Measurements from ENCODE around the gene MAPK6. TPM values are rescaled to one million over a fixed set of nuclear protein-coding genes. Genes with fewer than 3 reads are reported as not detected.
"Not testable (repeated sequence)": the region's sequence is repeated elsewhere in the genome, so short reads cannot be mapped to it uniquely, and the experiment has no call there.

Gene MAPK6
- total RNA-seq, 1 donor from 2014 or later = 77.8 TPM

DNA sequence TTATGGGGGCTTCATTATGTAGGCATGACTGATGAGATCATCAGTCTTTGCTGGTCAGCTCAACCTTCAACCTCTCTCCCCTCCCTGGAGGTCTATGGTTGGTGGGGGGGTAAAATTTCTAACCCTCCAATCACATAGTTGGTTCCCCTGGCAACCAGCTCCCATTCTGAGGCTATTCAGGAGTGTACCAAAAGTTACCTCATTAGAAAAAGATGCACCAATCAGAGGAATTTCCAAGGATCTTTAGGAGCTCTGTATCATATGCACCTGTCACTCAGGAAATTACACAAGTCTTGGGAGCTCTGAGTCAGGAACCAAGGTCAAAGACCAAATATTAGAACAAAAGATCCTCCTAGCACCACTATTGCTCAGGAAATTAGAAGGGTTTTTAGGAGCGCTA is 26.1 kb upstream of the MAPK6 start:
- TF ChIP-seq, protein P1, sequence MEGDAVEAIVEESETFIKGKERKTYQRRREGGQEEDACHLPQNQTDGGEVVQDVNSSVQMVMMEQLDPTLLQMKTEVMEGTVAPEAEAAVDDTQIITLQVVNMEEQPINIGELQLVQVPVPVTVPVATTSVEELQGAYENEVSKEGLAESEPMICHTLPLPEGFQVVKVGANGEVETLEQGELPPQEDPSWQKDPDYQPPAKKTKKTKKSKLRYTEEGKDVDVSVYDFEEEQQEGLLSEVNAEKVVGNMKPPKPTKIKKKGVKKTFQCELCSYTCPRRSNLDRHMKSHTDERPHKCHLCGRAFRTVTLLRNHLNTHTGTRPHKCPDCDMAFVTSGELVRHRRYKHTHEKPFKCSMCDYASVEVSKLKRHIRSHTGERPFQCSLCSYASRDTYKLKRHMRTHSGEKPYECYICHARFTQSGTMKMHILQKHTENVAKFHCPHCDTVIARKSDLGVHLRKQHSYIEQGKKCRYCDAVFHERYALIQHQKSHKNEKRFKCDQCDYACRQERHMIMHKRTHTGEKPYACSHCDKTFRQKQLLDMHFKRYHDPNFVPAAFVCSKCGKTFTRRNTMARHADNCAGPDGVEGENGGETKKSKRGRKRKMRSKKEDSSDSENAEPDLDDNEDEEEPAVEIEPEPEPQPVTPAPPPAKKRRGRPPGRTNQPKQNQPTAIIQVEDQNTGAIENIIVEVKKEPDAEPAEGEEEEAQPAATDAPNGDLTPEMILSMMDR (conservative IDR thresholded peaks at IDR 0.05) = no peak
- Mint-ChIP-seq H3K36me3 (ENCODE audit: low read depth) (no peaks in the 10 kb centered on the region), H3K9me3 (no peaks in the 10 kb centered on the region), H3K4me1 (no peaks in the 10 kb centered on the region), H3K4me3 (no peak overlapping the region), H3K27ac (ENCODE audit: unreplicated experiment) (no peak overlapping the region), H3K27me3 (ENCODE audit: low read depth) (no peaks in the 10 kb centered on the region)
- no peak for DNase-seq (ENCODE audit: low read depth, low spot score)

DNA sequence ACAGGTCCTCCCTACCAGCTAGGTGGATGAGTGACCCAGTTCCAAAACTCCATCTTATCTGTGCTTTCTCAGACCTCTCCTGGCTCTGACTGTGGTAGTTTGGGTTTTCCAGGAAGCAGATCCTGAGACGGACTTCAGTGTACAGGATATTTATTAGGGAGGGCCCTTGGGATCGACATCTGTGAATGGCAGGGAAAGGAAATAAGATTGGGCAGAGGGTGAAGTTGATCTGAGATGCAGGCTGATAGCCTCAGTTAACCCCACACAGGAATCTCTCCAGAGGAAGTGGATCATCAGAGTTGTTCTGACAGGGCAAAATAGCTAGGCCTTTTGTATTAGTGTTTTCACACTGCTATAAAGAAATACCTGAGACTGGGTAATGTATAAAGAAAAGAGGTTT is 16.7 kb upstream of the MAPK6 start:
- no peak overlapping the region for H3K4me3 Mint-ChIP-seq
- TF ChIP-seq, protein P1 (conservative IDR thresholded peaks at IDR 0.05) = no peak
- H3K9me3 Mint-ChIP-seq = no peaks in the 10 kb centered on the region
- no peak overlapping the region for H3K27ac Mint-ChIP-seq (ENCODE audit: unreplicated experiment)
- peaks cover 3% of the 10 kb centered on the region for H3K4me1 Mint-ChIP-seq
- H3K27me3 Mint-ChIP-seq (ENCODE audit: low read depth) = no peaks in the 10 kb centered on the region
- DNase-seq (ENCODE audit: low read depth, low spot score) = no peak
- no peaks in the 10 kb centered on the region for H3K36me3 Mint-ChIP-seq (ENCODE audit: low read depth)

DNA sequence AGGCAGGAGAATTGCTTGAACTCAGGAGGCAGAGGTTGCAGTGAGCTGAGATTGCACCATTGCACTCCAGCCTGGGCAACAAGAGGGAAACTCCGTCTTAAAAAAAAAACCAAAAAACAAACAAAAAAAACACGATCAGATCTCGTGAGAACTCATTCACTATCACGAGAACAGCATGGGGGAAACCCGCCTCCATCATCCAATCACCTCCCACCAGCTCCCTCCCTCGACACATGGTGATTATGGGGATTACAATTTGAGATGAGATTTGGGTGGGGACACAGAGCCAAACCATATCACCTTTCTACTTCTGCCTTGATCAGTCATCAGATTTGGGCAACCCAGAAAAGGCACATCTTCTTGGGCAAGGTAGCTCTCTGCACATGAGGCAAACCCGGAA is 15.9 kb upstream of the MAPK6 start:
- not testable (repeated sequence) for H3K27ac Mint-ChIP-seq (ENCODE audit: unreplicated experiment); H3K4me3 Mint-ChIP-seq; DNase-seq (ENCODE audit: low read depth, low spot score); H3K9me3 Mint-ChIP-seq; H3K4me1 Mint-ChIP-seq; H3K27me3 Mint-ChIP-seq (ENCODE audit: low read depth); H3K36me3 Mint-ChIP-seq (ENCODE audit: low read depth)

DNA sequence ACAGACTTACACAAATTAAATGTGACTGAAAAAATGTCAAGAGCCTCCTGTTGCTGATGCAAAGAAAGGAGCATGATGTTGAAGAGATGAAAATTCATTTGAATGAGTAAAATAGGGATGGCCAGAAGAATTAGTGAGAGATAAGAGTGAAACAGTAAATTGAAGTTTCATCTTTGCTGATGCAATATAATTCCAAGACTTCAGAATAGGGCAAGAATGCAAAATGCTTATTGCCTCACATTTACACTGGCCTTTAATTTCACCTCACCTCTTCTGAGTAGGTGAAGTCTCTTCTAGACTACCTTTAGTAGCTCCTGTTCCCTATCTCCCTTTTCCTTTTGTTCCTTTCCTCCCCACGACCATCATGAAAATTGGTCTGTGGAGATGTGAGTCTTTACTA is 15.3 kb upstream of the MAPK6 start:
- H3K4me1 Mint-ChIP-seq = peaks cover 4% of the 10 kb centered on the region
- TF ChIP-seq, protein P1 (conservative IDR thresholded peaks at IDR 0.05) = no peak
- no peaks in the 10 kb centered on the region for H3K27me3 Mint-ChIP-seq (ENCODE audit: low read depth)
- no peak for DNase-seq (ENCODE audit: low read depth, low spot score)
- no peak overlapping the region for H3K27ac Mint-ChIP-seq (ENCODE audit: unreplicated experiment)
- no peaks in the 10 kb centered on the region for H3K9me3 Mint-ChIP-seq
- H3K4me3 Mint-ChIP-seq = no peak overlapping the region
- no peaks in the 10 kb centered on the region for H3K36me3 Mint-ChIP-seq (ENCODE audit: low read depth)

DNA sequence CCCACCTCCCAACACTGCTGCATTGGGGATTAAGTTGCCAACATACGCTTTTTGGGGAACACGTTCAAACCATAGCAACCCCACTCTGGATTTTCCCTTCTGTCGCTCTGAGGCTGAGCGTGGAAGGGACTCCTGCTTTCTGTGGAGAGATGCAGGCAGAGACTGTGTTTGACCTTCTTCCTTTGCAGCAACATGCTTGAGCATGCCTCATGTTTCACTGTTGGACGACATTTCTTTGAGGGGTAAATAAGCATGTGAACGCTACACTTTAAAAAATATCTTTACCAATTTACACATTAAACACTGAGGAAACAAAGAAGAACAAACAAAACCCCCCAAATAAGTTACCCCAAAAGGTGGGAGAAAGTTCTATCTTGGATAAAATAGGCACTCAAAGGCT is 14.2 kb upstream of the MAPK6 start:
- Mint-ChIP-seq H3K27ac (ENCODE audit: unreplicated experiment) (no peak overlapping the region), H3K9me3 (no peaks in the 10 kb centered on the region), H3K27me3 (ENCODE audit: low read depth) (no peaks in the 10 kb centered on the region), H3K4me3 (no peak overlapping the region), H3K36me3 (ENCODE audit: low read depth) (no peaks in the 10 kb centered on the region), H3K4me1 (peaks cover 7% of the 10 kb centered on the region)
- DNase-seq (ENCODE audit: low read depth, low spot score) = no peak
- TF ChIP-seq, protein P1 (conservative IDR thresholded peaks at IDR 0.05) = no peak

DNA sequence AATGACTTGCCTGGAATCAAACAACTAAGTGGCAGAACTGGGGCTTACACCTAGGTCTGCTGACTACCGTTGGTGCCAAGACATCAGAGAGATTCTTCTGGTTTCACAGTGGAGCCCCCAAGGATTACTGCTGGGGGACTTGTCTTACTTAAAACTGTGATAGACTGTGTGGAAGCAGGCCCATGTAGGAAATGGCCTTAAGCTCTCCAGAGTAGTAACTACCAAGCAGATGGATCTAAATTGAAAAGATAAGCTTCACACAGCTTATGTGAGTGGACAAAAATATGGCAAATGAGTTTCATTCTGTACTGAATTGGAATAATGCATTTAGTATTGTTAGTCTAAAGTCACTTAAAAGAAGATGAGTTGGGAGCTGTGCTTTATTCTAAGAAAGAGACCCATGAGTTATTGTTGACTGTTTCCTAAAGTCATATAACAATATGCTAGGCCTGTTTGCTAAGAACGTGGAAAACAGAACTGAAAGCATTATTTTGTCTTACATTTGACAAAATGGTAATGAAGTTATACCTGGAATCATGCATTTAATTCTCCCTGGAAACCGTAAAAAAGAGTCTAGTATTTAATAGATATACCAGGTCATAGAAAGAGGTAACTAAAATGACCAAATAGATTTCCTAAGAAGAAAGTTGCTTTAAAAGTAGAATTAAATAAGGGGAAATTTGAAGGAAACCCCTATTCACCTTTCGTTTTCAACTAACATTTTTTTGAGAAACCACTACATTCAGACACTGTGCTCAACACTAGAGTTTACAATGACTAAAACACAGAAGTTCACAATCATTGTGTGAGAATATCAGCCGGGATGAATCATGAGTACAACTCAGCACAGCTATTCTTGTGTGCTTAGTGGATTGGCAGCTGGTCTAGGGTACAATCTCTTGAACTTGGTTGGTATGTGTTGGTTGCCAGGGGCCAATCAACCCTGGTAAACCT is 13.0 kb upstream of the MAPK6 start:
- H3K9me3 Mint-ChIP-seq = no peaks in the 10 kb centered on the region
- no peaks in the 10 kb centered on the region for H3K27me3 Mint-ChIP-seq (ENCODE audit: low read depth)
- H3K4me3 Mint-ChIP-seq = no peak overlapping the region
- TF ChIP-seq, protein P1 (conservative IDR thresholded peaks at IDR 0.05) = no peak
- peaks cover 7% of the 10 kb centered on the region for H3K4me1 Mint-ChIP-seq
- DNase-seq (ENCODE audit: low read depth, low spot score) = no peak
- no peak overlapping the region for H3K27ac Mint-ChIP-seq (ENCODE audit: unreplicated experiment)
- H3K36me3 Mint-ChIP-seq (ENCODE audit: low read depth) = no peaks in the 10 kb centered on the region
